ENCODE data around the gene OR5A2.
"Not testable (repeated sequence)": the region's sequence is repeated elsewhere in the genome, so short reads cannot be mapped to it uniquely, and the experiment has no call there.

OR5A2 gene

GRCh38 chr11:59372324-59372723 is 53.9 kb downstream of the OR5A2 start:
- H3K4ac ChIP-seq (ENCODE audit: low read depth in 1 of 2, low read length in 2 of 2); H2AK5ac ChIP-seq (ENCODE audit: low read length, severe bottlenecking); H3K4me2 ChIP-seq (ENCODE audit: low read length, poor library complexity, severe bottlenecking); DNase-seq; H3K9me3 ChIP-seq (ENCODE audit: control insufficient read depth, low read length); H2AFZ ChIP-seq (ENCODE audit: low read depth, low read length); H3K14ac ChIP-seq (ENCODE audit: low read length in 2 of 2); H2BK120ac ChIP-seq (ENCODE audit: low read depth, low read length); H2BK5ac ChIP-seq (ENCODE audit: low read depth, low read length, poor library complexity, severe bottlenecking); H3K4me3 ChIP-seq (ENCODE audit: insufficient read depth in 1 of 2, low read depth in 1 of 2, low read length in 2 of 2); H4K91ac ChIP-seq (ENCODE audit: low read length); H4K8ac ChIP-seq (ENCODE audit: low read length); H3K18ac ChIP-seq (ENCODE audit: low read depth in 1 of 2, low read length in 2 of 2); H2BK12ac ChIP-seq (ENCODE audit: low read length in 2 of 2); H3K27ac ChIP-seq (ENCODE audit: low read length, poor library complexity, severe bottlenecking); H3K27me3 ChIP-seq (ENCODE audit: control insufficient read depth in 1 of 2, insufficient read depth in 1 of 2, low read length in 2 of 2); H3K4me1 ChIP-seq (ENCODE audit: control insufficient read depth, insufficient read depth, low read depth, low read length); H2BK15ac ChIP-seq (ENCODE audit: low read depth, poor library complexity, severe bottlenecking); H3K36me3 ChIP-seq (ENCODE audit: control insufficient read depth in 1 of 2, insufficient read depth in 2 of 2, low read depth in 1 of 2, low read length in 2 of 2); H3K9ac ChIP-seq (ENCODE audit: low read length); H3K79me1 ChIP-seq (replicated peaks; ENCODE audit: low read length, poor library complexity, severe bottlenecking); H3K23ac ChIP-seq (ENCODE audit: low read length in 2 of 2): not testable (repeated sequence)
- WGBS = 41% methylated on average over 3 of the region's 3 CpGs

- 36% methylated on average over 8 of the region's 8 CpGs for WGBS
- H3K4me1 ChIP-seq (ENCODE audit: control insufficient read depth, insufficient read depth, low read depth, low read length) = no peaks in the 10 kb centered on the region
- no peak overlapping the region for H2BK120ac ChIP-seq (ENCODE audit: low read depth, low read length)
- H2BK15ac ChIP-seq (ENCODE audit: low read depth, poor library complexity, severe bottlenecking) = no peak overlapping the region
- H2BK5ac ChIP-seq (ENCODE audit: low read depth, low read length, poor library complexity, severe bottlenecking) = no peak overlapping the region
- H3K27ac ChIP-seq (ENCODE audit: low read length, poor library complexity, severe bottlenecking) = no peak overlapping the region
- H3K27me3 ChIP-seq (ENCODE audit: control insufficient read depth in 1 of 2, insufficient read depth in 1 of 2, low read length in 2 of 2) = no peaks in the 10 kb centered on the region
- H4K8ac ChIP-seq (ENCODE audit: low read length) = no peak overlapping the region
- H3K79me1 ChIP-seq (replicated peaks; ENCODE audit: low read length, poor library complexity, severe bottlenecking) = no peaks in the 10 kb centered on the region
- no peak for DNase-seq
- H3K9ac ChIP-seq (ENCODE audit: low read length) = no peak overlapping the region
- H3K4ac ChIP-seq (ENCODE audit: low read depth in 1 of 2, low read length in 2 of 2) = no peak overlapping the region
- H3K4me2 ChIP-seq (ENCODE audit: low read length, poor library complexity, severe bottlenecking) = no peak overlapping the region
- no peak overlapping the region for H3K4me3 ChIP-seq (ENCODE audit: insufficient read depth in 1 of 2, low read depth in 1 of 2, low read length in 2 of 2)
- peaks cover 3% of the 10 kb centered on the region for H3K9me3 ChIP-seq (ENCODE audit: control insufficient read depth, low read length)
- H3K23ac ChIP-seq (ENCODE audit: low read length in 2 of 2) = no peak overlapping the region
- H3K18ac ChIP-seq (ENCODE audit: low read depth in 1 of 2, low read length in 2 of 2) = no peak overlapping the region
- H3K14ac ChIP-seq (ENCODE audit: low read length in 2 of 2) = no peak overlapping the region
- H2BK12ac ChIP-seq (ENCODE audit: low read length in 2 of 2) = no peak overlapping the region
- H3K36me3 ChIP-seq (ENCODE audit: control insufficient read depth in 1 of 2, insufficient read depth in 2 of 2, low read depth in 1 of 2, low read length in 2 of 2) = no peaks in the 10 kb centered on the region
- H4K91ac ChIP-seq (ENCODE audit: low read length) = peak overlapping the region; percentile 39
- H2AK5ac ChIP-seq (ENCODE audit: low read length, severe bottlenecking) = no peak overlapping the region
- no peak overlapping the region for H2AFZ ChIP-seq (ENCODE audit: low read depth, low read length)
Measured at GRCh38 chr11:59368238-59369022, 57.8 kb downstream of the OR5A2 start.
